ENCODE measurements around the gene CHCHD6. TPM values are rescaled to one million over a fixed set of nuclear protein-coding genes. Genes with fewer than 3 reads are reported as not detected.
"Not testable (repeated sequence)": the region's sequence is repeated elsewhere in the genome, so short reads cannot be mapped to it uniquely, and the experiment has no call there.

Gene CHCHD6
- total and polyA plus RNA-seq, 4 donors, result 12.1 to 22.6 (median 17.5) TPM

DNA sequence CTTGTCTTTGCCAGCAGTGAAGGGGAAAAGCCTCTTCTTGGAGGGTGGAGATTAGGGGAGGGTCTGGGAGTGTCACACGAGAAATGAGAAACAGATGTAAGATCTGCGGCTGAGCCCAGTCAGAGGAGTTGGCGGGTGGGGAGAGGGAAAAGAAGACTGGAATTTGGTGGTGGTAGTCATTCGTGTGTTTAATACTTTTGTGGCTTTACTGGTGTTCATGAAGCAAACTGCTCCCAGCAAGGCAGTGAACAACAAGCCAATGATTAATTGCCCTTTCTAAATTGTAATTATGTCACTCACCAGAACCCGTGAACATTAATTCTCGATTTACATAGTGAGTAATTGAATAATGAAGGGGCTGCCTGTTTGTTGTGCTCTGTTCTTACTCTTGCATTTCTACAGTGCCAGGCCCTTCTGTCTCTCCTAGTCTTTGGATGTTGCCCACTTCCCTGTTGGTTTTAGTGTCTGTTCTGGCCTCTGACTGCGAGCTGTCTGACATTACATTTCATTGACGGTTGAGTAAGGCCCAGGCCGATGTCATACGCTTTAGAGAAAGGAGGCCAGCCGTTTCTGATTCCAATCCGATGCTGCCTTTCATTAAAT is 78.0 kb downstream of the CHCHD6 start:
- Histone ChIP-seq H3K4me1 (ENCODE audit: control insufficient read depth in 5 of 5, insufficient read depth in 5 of 5, low read length in 5 of 5) (peaks cover 0 to 15% (median 4%) of the 10 kb centered on the region in 5 donors), H3K36me3 (ENCODE audit: control insufficient read depth in 4 of 4, insufficient read depth in 4 of 4, low read length in 4 of 4) (no peaks in the 10 kb centered on the region), H3K27ac (ENCODE audit: low read depth in 1 of 2, low read length in 1 of 2) (peak overlapping the region in 1 of 2 donors; percentile 73), H3K9me3 (ENCODE audit: control insufficient read depth in 4 of 4, insufficient read depth in 3 of 4, low read length in 3 of 4) (peaks cover 0 to 2% (median 0%) of the 10 kb centered on the region in 4 donors), H3K9ac (ENCODE audit: insufficient read depth in 1 of 2, low read length in 2 of 2) (no peak overlapping the region), H3K27me3 (ENCODE audit: control insufficient read depth in 3 of 3, insufficient read depth in 3 of 3, low read length in 2 of 3) (no peaks in the 10 kb centered on the region), H3K4me3 (no peak overlapping the region)
- peak; percentile 58 to 87 (median 82) for DNase-seq
- TF ChIP-seq, protein P1, sequence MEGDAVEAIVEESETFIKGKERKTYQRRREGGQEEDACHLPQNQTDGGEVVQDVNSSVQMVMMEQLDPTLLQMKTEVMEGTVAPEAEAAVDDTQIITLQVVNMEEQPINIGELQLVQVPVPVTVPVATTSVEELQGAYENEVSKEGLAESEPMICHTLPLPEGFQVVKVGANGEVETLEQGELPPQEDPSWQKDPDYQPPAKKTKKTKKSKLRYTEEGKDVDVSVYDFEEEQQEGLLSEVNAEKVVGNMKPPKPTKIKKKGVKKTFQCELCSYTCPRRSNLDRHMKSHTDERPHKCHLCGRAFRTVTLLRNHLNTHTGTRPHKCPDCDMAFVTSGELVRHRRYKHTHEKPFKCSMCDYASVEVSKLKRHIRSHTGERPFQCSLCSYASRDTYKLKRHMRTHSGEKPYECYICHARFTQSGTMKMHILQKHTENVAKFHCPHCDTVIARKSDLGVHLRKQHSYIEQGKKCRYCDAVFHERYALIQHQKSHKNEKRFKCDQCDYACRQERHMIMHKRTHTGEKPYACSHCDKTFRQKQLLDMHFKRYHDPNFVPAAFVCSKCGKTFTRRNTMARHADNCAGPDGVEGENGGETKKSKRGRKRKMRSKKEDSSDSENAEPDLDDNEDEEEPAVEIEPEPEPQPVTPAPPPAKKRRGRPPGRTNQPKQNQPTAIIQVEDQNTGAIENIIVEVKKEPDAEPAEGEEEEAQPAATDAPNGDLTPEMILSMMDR (IDR thresholded peaks at IDR 0.05; ENCODE audit: control extremely low read depth, extremely low read depth), result no peak
- no peak for ATAC-seq (ENCODE audit: insufficient read depth, low FRiP score)
- WGBS, 2 donors, result 74 to 87% methylated on average over 12 of the region's 12 CpGs

DNA sequence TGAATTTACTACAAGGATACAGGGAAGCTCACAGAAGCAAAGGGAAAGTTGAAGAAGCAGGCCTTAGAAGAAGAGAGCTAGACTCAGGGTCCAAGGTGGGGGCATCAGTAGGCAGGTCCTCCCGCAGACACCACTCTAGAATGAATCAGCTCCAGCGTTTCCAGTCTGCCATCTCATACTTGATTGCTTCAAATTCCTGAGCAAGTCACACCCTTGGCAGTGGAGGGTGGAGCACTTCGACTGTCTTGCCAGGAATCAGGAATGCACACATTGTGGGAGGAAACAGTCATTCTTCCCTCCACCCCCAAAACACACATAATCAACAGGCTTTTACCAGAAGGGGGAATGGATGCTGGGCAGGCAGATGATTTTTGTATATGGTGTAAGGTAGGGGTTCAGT is 78.5 kb downstream of the CHCHD6 start:
- DNase-seq, result peak; percentile 20 to 26 (median 21)
- no peak overlapping the region for H3K4me3 ChIP-seq
- H3K4me1 ChIP-seq (ENCODE audit: control insufficient read depth in 5 of 5, insufficient read depth in 5 of 5, low read length in 5 of 5), result peaks cover 0 to 15% (median 4%) of the 10 kb centered on the region in 5 donors
- WGBS, 2 donors, result 42 to 65% methylated on average over 3 of the region's 3 CpGs
- peaks cover 0 to 2% (median 0%) of the 10 kb centered on the region in 4 donors for H3K9me3 ChIP-seq (ENCODE audit: control insufficient read depth in 4 of 4, insufficient read depth in 3 of 4, low read length in 3 of 4)
- H3K9ac ChIP-seq (ENCODE audit: insufficient read depth in 1 of 2, low read length in 2 of 2), result peak overlapping the region in 1 of 2 donors; percentile 42
- peak; percentile 58 for ATAC-seq (ENCODE audit: insufficient read depth, low FRiP score)
- H3K36me3 ChIP-seq (ENCODE audit: control insufficient read depth in 4 of 4, insufficient read depth in 4 of 4, low read length in 4 of 4), result no peaks in the 10 kb centered on the region
- TF ChIP-seq, protein P1 (IDR thresholded peaks at IDR 0.05; ENCODE audit: control extremely low read depth, extremely low read depth), result no peak
- H3K27me3 ChIP-seq (ENCODE audit: control insufficient read depth in 3 of 3, insufficient read depth in 3 of 3, low read length in 2 of 3), result no peaks in the 10 kb centered on the region
- peak overlapping the region in 1 of 2 donors; percentile 73 for H3K27ac ChIP-seq (ENCODE audit: low read depth in 1 of 2, low read length in 1 of 2)

DNA sequence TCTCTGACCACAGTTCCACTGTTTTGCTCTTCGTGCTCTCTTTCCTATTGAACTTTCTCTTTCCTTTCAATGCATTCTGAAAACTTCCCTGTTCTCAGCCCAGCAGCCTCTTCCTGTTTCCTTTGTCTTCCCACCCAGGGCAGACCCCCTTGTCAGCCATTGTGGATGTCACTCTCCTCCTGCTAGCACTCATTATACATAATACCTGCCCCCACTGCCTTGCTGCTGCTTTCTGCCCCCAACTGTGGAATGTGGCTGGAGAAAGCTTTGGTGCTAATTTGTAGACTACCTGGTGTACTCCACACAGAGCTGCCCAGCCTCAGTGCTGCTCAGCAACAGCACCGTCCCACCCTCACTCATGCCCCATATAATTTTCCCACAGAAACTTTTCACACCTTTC is 80.2 kb downstream of the CHCHD6 start:
- Histone ChIP-seq H3K36me3 (ENCODE audit: control insufficient read depth in 4 of 4, insufficient read depth in 4 of 4, low read length in 4 of 4) (no peaks in the 10 kb centered on the region), H3K4me3 (no peak overlapping the region), H3K9ac (ENCODE audit: insufficient read depth in 1 of 2, low read length in 2 of 2) (no peak overlapping the region), H3K4me1 (ENCODE audit: control insufficient read depth in 5 of 5, insufficient read depth in 5 of 5, low read length in 5 of 5) (peaks cover 0 to 15% (median 4%) of the 10 kb centered on the region in 5 donors), H3K9me3 (ENCODE audit: control insufficient read depth in 4 of 4, insufficient read depth in 3 of 4, low read length in 3 of 4) (peaks cover 0 to 2% (median 0%) of the 10 kb centered on the region in 4 donors), H3K27me3 (ENCODE audit: control insufficient read depth in 3 of 3, insufficient read depth in 3 of 3, low read length in 2 of 3) (no peaks in the 10 kb centered on the region), H3K27ac (ENCODE audit: low read depth in 1 of 2, low read length in 1 of 2) (no peak overlapping the region)
- ATAC-seq (ENCODE audit: insufficient read depth, low FRiP score) (no peak), DNase-seq (no peak)
- TF ChIP-seq, protein P1 (IDR thresholded peaks at IDR 0.05; ENCODE audit: control extremely low read depth, extremely low read depth), result no peak
- 58 to 68% methylated on average over 2 of the region's 2 CpGs for WGBS, 2 donors

DNA sequence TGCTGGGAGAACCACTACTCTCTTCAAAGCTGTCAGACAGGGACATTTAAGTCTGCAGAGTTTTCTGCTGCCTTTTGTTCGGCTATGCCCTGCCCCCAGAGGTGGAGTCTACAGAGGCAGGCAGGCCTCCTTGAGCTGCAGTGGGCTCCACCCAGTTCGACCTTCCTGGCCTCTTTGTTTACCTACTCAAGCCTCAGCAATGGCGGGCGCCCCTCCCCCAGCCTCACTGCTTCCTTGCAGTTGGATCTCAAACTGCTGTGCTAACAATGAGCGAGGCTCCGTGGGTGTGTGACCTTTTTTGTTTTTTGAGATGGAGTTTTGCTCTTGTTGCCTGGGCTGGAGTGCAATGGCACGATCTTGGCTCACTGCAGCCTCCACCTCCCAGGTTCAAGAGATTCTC is 87.3 kb downstream of the CHCHD6 start:
- H3K4me1 ChIP-seq (ENCODE audit: control insufficient read depth in 5 of 5, insufficient read depth in 5 of 5, low read length in 5 of 5); H3K9me3 ChIP-seq (ENCODE audit: control insufficient read depth in 4 of 4, insufficient read depth in 3 of 4, low read length in 3 of 4); H3K27ac ChIP-seq (ENCODE audit: low read depth in 1 of 2, low read length in 1 of 2); DNase-seq; H3K9ac ChIP-seq (ENCODE audit: insufficient read depth in 1 of 2, low read length in 2 of 2); H3K27me3 ChIP-seq (ENCODE audit: control insufficient read depth in 3 of 3, insufficient read depth in 3 of 3, low read length in 2 of 3); H3K36me3 ChIP-seq (ENCODE audit: control insufficient read depth in 4 of 4, insufficient read depth in 4 of 4, low read length in 4 of 4); ATAC-seq (ENCODE audit: insufficient read depth, low FRiP score); H3K4me3 ChIP-seq: not testable (repeated sequence)
- 72 to 86% methylated on average over 6 to 7 of the region's 7 CpGs for WGBS, 2 donors
